ENCODE results near the gene EFNA2.

DNA sequence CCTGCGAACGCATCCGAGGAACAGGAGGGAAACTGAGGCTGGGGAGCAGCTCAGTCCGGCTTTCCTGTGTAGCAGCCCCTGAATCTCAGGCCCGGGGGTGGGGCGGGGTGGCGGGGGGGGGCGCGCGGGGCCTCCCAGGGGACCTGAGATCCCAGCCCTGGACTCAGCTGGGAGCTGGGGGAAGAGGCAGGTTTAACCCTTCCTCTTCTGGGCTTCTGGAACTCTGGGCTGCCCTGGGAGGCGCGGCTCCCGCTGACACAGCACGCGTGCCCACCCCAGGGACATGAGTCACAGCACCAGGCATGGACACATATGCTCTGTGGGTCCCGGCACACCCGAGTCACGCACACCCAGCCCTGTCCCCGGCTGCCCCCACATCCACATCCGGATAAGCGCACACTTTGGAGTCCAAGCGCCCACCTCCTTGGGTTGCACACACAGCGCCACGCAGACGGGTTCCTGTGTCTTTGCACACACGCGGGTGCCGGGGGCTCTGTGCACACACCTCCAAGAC is 20.0 kb upstream of the EFNA2 start:
- TF ChIP-seq, protein P1, sequence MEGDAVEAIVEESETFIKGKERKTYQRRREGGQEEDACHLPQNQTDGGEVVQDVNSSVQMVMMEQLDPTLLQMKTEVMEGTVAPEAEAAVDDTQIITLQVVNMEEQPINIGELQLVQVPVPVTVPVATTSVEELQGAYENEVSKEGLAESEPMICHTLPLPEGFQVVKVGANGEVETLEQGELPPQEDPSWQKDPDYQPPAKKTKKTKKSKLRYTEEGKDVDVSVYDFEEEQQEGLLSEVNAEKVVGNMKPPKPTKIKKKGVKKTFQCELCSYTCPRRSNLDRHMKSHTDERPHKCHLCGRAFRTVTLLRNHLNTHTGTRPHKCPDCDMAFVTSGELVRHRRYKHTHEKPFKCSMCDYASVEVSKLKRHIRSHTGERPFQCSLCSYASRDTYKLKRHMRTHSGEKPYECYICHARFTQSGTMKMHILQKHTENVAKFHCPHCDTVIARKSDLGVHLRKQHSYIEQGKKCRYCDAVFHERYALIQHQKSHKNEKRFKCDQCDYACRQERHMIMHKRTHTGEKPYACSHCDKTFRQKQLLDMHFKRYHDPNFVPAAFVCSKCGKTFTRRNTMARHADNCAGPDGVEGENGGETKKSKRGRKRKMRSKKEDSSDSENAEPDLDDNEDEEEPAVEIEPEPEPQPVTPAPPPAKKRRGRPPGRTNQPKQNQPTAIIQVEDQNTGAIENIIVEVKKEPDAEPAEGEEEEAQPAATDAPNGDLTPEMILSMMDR (IDR thresholded peaks at IDR 0.05 in 2 of 3, conservative IDR thresholded peaks at IDR 0.05 in 1 of 3; ENCODE audit: borderline replicate concordance in 1 of 3, insufficient read depth in 1 of 3, low read depth in 2 of 3, low read length in 2 of 3): no peak
- TF ChIP-seq POLR2AphosphoS5 (IDR thresholded peaks at IDR 0.05; ENCODE audit: low read depth, low read length): no peak; the same call in 1 of the 2 replicates
- TF ChIP-seq POLR2A (IDR thresholded peaks at IDR 0.05; ENCODE audit: borderline replicate concordance, extremely low read depth, insufficient read depth, insufficient read length): peak; percentile 11
- TF ChIP-seq SP1 (IDR thresholded peaks at IDR 0.05; ENCODE audit: low read depth): no peak
- TF ChIP-seq ZNF274 (IDR thresholded peaks at IDR 0.05; ENCODE audit: low read depth, low read length): no peak
- TF ChIP-seq, protein P2, sequence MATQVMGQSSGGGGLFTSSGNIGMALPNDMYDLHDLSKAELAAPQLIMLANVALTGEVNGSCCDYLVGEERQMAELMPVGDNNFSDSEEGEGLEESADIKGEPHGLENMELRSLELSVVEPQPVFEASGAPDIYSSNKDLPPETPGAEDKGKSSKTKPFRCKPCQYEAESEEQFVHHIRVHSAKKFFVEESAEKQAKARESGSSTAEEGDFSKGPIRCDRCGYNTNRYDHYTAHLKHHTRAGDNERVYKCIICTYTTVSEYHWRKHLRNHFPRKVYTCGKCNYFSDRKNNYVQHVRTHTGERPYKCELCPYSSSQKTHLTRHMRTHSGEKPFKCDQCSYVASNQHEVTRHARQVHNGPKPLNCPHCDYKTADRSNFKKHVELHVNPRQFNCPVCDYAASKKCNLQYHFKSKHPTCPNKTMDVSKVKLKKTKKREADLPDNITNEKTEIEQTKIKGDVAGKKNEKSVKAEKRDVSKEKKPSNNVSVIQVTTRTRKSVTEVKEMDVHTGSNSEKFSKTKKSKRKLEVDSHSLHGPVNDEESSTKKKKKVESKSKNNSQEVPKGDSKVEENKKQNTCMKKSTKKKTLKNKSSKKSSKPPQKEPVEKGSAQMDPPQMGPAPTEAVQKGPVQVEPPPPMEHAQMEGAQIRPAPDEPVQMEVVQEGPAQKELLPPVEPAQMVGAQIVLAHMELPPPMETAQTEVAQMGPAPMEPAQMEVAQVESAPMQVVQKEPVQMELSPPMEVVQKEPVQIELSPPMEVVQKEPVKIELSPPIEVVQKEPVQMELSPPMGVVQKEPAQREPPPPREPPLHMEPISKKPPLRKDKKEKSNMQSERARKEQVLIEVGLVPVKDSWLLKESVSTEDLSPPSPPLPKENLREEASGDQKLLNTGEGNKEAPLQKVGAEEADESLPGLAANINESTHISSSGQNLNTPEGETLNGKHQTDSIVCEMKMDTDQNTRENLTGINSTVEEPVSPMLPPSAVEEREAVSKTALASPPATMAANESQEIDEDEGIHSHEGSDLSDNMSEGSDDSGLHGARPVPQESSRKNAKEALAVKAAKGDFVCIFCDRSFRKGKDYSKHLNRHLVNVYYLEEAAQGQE (IDR thresholded peaks at IDR 0.05; ENCODE audit: low read depth): no peak
- TF ChIP-seq, protein P3, sequence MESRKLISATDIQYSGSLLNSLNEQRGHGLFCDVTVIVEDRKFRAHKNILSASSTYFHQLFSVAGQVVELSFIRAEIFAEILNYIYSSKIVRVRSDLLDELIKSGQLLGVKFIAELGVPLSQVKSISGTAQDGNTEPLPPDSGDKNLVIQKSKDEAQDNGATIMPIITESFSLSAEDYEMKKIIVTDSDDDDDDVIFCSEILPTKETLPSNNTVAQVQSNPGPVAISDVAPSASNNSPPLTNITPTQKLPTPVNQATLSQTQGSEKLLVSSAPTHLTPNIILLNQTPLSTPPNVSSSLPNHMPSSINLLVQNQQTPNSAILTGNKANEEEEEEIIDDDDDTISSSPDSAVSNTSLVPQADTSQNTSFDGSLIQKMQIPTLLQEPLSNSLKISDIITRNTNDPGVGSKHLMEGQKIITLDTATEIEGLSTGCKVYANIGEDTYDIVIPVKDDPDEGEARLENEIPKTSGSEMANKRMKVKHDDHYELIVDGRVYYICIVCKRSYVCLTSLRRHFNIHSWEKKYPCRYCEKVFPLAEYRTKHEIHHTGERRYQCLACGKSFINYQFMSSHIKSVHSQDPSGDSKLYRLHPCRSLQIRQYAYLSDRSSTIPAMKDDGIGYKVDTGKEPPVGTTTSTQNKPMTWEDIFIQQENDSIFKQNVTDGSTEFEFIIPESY (IDR thresholded peaks at IDR 0.05; ENCODE audit: extremely low read depth, insufficient replicate concordance, low read length): no peak
- no peak for TF ChIP-seq CEBPB (IDR thresholded peaks at IDR 0.05; ENCODE audit: low read depth)
- no peak for TF ChIP-seq EZH2 (IDR thresholded peaks at IDR 0.05)
